Measurements from ENCODE around the gene YWHAQ.
"Not testable (repeated sequence)": the region's sequence is repeated elsewhere in the genome, so short reads cannot be mapped to it uniquely, and the experiment has no call there.

DNA sequence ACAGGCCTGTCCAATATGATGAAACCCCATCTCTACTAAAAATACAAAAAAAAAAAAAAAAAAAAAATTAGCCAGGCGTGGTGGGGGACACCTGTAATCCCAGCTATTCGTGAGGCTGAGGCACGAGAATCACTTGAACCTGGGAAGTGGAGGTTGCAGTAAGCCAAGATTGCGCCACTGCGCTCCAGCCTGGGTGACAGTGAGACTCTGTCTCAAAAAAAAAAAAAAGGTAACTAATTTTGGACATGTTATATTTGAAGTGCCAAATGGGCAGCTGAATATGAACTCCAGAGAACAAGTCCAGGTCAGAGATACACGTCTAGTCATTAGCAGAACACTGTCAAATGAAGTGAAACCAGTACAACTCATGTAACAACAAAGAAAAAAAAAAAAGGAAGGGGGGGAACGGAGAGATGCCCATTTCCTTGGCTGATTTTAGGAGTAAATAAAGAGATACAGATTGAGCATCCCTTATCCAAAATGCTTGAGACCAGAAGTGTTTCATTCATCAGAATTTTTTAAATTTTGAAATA is 79.9 kb downstream of the YWHAQ start:
- not testable (repeated sequence) for TF ChIP-seq CTCF, POLR2A (IDR thresholded peaks at IDR 0.05)
